K562 (cell line): ENCODE results near the gene RNU1-4. TPM values are rescaled to one million over a fixed set of nuclear protein-coding genes. Genes with fewer than 3 reads are reported as not detected.
"Not testable (repeated sequence)": the region's sequence is repeated elsewhere in the genome, so short reads cannot be mapped to it uniquely, and the experiment has no call there.

Source experiments
- ATAC-seq: fragments of 200-7000 bp; cut with Tn5 transposase; 3 replicates; pipeline ENCODE4 v1.9.1; 2020; ENCODE audit warnings: moderate library complexity
- Bru-seq: library from RNA; stranded (reverse); fragments of 400-500 nt; gene quantifications from one replicate; lab custom pipeline; 2021; lab: Mats Ljungman, UMichigan
- BruChase-seq, 2 experiments: library from RNA; stranded (reverse); fragments of 400-500 nt; gene quantifications; one replicate each; lab custom pipeline; 2021; lab: Mats Ljungman, UMichigan
- BruUV-seq: library from RNA; stranded (reverse); fragments of 400-500 nt; replicated peaks from 2 replicates; lab custom pipeline; 2021; lab: Mats Ljungman, UMichigan
- CTCF ChIA-PET: fragments of 300-600 bp; formaldehyde crosslinking; extraction: SDS; loops from one replicate; lab custom pipeline; 2021; ENCODE audit warnings: low intra/inter-chr PET ratio; lab: Yijun Ruan, JAX
- POLR2A ChIA-PET: fragments of 300-600, 350-650 bp; sonication (Branson Sonifier 250); formaldehyde crosslinking; extraction: SDS; loops from one replicate; lab custom pipeline; 2021; ENCODE audit warnings: antibody characterized with exemption, inconsistent platforms; lab: Yijun Ruan, JAX
- DNase-seq, 4 experiments: peaks; one replicate each; pipeline versions ENCODE4 v3.0.0 to v3.0.0-alpha.2; 2011 to 2018; ENCODE audit warnings: low spot score in 3 of 4, mixed read lengths in 3 of 4; ENCODE audit errors: extremely low read depth in 1 of 4
- FAIRE-seq: peaks from 2 replicates; lab custom pipeline; 2011; peaks lifted over from hg19 to GRCh38; lab: Jason Lieb, UNC
- H2AFZ ChIP-seq: 2 replicates; pipeline ENCODE4 v1.6.0; 2011; ENCODE audit warnings: low read depth, low read length, control low read depth, inconsistent platforms
- H3K27ac ChIP-seq: fragments of 200-600 bp; 3 replicates; pipeline ENCODE4 v1.8.0; 2011; ENCODE audit warnings: low read depth, mild to moderate bottlenecking, control low read depth, inconsistent platforms, low read length, moderate library complexity, mixed read lengths; ENCODE audit errors: extremely low read depth
- H3K27me3 ChIP-seq, 2 experiments: fragments of 300-600 bp in 1 of 2; 2 replicates in 1 of 2; 3 replicates in 1 of 2; pipeline versions ENCODE4 v1.6.0 to v1.8.0; 2011; ENCODE audit warnings: inconsistent platforms in 2 of 2, low read length in 2 of 2, mild to moderate bottlenecking in 1 of 2, mixed read lengths in 1 of 2, moderate library complexity in 1 of 2; ENCODE audit not compliant: control insufficient read depth in 2 of 2, insufficient read depth in 2 of 2
- H3K36me3 ChIP-seq: fragments of 300-600 bp; 3 replicates; pipeline ENCODE4 v1.8.0; 2011; ENCODE audit warnings: mild to moderate bottlenecking, low read length, inconsistent platforms; ENCODE audit not compliant: control insufficient read depth, insufficient read depth
- H3K4me1 ChIP-seq, 2 experiments: fragments of 200-600 bp in 1 of 2; replicated peaks in 1 of 2; 2 replicates in 1 of 2; 3 replicates in 1 of 2; pipeline versions ENCODE4 v1.5.1 to v1.8.0; 2011; ENCODE audit warnings: inconsistent platforms in 2 of 2, low read length in 2 of 2, mild to moderate bottlenecking in 1 of 2, mixed read lengths in 1 of 2, moderate library complexity in 1 of 2; ENCODE audit not compliant: control insufficient read depth in 2 of 2, insufficient read depth in 2 of 2
- H3K4me2 ChIP-seq: 2 replicates; pipeline ENCODE4 v1.6.1; 2011; ENCODE audit warnings: low read length, control low read depth, inconsistent platforms, mixed read lengths; ENCODE audit not compliant: insufficient read depth
- H3K4me3 ChIP-seq: fragments of 200-600 bp; sonication (generic), shearing (Covaris generic); 2 replicates; pipeline ENCODE4 v1.5.1; 2016; ENCODE audit warnings: control low read depth, inconsistent platforms
- H3K79me2 ChIP-seq: fragments of 200-600 bp; 3 replicates; pipeline ENCODE4 v1.8.0; 2011; ENCODE audit warnings: low read length, inconsistent platforms; ENCODE audit not compliant: control insufficient read depth, insufficient read depth
- H3K9ac ChIP-seq, 2 experiments: 2 replicates each; pipeline versions ENCODE4 v1.6.0 to v1.6.1; 2011; ENCODE audit warnings: low read depth in 2 of 2, low read length in 2 of 2, control low read depth in 1 of 2, inconsistent platforms in 1 of 2, mild to moderate bottlenecking in 1 of 2, mixed read lengths in 1 of 2; ENCODE audit not compliant: insufficient read depth in 1 of 2
- H3K9me1 ChIP-seq: one replicate; pipeline ENCODE4 v1.6.0; 2011; ENCODE audit warnings: inconsistent platforms, mild to moderate bottlenecking, low read length, moderate library complexity; ENCODE audit not compliant: control insufficient read depth, insufficient read depth
- H3K9me3 ChIP-seq: replicated peaks from 2 replicates; pipeline ENCODE4 v1.5.1; 2011; ENCODE audit warnings: low read depth, low read length, inconsistent platforms; ENCODE audit not compliant: control insufficient read depth, insufficient read depth
- H4K20me1 ChIP-seq: replicated peaks from 2 replicates; pipeline ENCODE4 v1.6.1; 2011; ENCODE audit warnings: low read length, inconsistent platforms, mixed read lengths; ENCODE audit not compliant: control insufficient read depth, insufficient read depth
- WGBS: fragments of 100-300 bp; shearing (Covaris generic); methylation state at CpG from one replicate; pipeline ENCODE4 v1.1.6; 2016; ENCODE audit warnings: low coverage, mixed read lengths; ENCODE audit not compliant: insufficient coverage; ENCODE audit errors: missing lambda C conversion rate; 5-methylcytosine and 5-hydroxymethylcytosine counted together
- in situ Hi-C: fragments of 300-500 bp; cut with MboI; formaldehyde crosslinking; loops from 4 replicates; pipeline ENCODE4 v1.15.0; 2018; ENCODE audit warnings: inconsistent platforms, mixed read lengths
- intact Hi-C: fragments of 100-400 bp; cut with micrococcal nuclease; formaldehyde crosslinking; loops from 2 replicates; pipeline ENCODE4 v1.14.2; 2022
- long read RNA-seq, 3 experiments: library from polyadenylated mRNA in 2 of 3; library from RNA in 1 of 3; unstranded in 2 of 3; stranded (forward) in 1 of 3; transcript quantifications; one replicate each; pipeline ENCODE4 v2.0.0, GENCODE V29; 2019 to 2022
- polyA minus RNA-seq, 3 experiments: library from RNA; depleted of rRNA, polyadenylated mRNA; stranded (reverse); fragments of >200 nt; gene quantifications; 2 replicates each; pipeline ENCODE4 v1.2.3, GENCODE V29; 2011
- polyA plus RNA-seq, 8 experiments: library from polyadenylated mRNA; depleted of rRNA in 4 of 8; stranded (reverse) in 5 of 8; unstranded in 3 of 8; fragments of >200 nt; fragmentation: Nextera tagmentation in 2 of 8; fragmentation: Illumina TruSeq in 1 of 8; extraction: Ambion mirVana in 2 of 8; extraction: Trizol in 1 of 8; gene quantifications; 2 replicates each; pipeline versions ENCODE4 v1.2.1 to v1.2.3, GENCODE V29; 2011 to 2014; ENCODE audit warnings: inconsistent platforms in 1 of 8, missing spikeins in 1 of 8
- total RNA-seq, 7 experiments: library from RNA; depleted of rRNA in 6 of 7; stranded (reverse); fragments of >200 nt in 6 of 7; fragmentation: Illumina TruSeq in 2 of 7; extraction: Trizol in 2 of 7; gene quantifications; 2 replicates each; pipeline versions ENCODE4 v1.2.1 to v1.2.3, GENCODE V29; 2011 to 2021; ENCODE audit warnings: low replicate concordance in 1 of 7

Gene RNU1-4
- under 0.01 TPM in 2 replicates for total RNA-seq (2011; cell fraction: chromatin; rRNA removed; ENCODE audit: low replicate concordance)
- under 0.01 and 21,200 TPM in 2 replicates for total RNA-seq (2011; cell fraction: nucleolus; rRNA removed)
- total RNA-seq (2011; cell fraction: nucleoplasm; rRNA removed) = under 0.01 and 24,158 TPM in 2 replicates
- total RNA-seq (2014; rRNA removed) = under 0.01 TPM in 2 replicates
- 28,565 and 32,823 TPM in 2 replicates for total RNA-seq (2014; rRNA removed; fragmentation: Illumina TruSeq; extraction: Trizol)
- total RNA-seq (2015; rRNA removed; fragmentation: Illumina TruSeq; extraction: Trizol) = 20,456 and 27,045 TPM in 2 replicates
- total RNA-seq (2021) = 2,231 and 2,538 TPM in 2 replicates
- polyA plus RNA-seq (2011; rRNA removed) = 83.9 TPM in 1 of 2 replicates, not detected in the other
- polyA plus RNA-seq (2011; cell fraction: cytosol; rRNA removed) = under 0.01 TPM in 1 of 2 replicates, not detected in the other
- under 0.01 and 1,424 TPM in 2 replicates for polyA plus RNA-seq (2011; cell fraction: nucleus; rRNA removed)
- polyA plus RNA-seq (2012) = 25.1 TPM in 1 of 2 replicates, not detected in the other
- not detected in 2 replicates for polyA plus RNA-seq (2014; fragmentation: Illumina TruSeq; extraction: Trizol)
- polyA plus RNA-seq (2014; fragmentation: Nextera tagmentation; extraction: Ambion mirVana) = 1 to 10 TPM in 1 of 2 experiments, not detected in 1; 3.0 TPM
- not detected in 2 replicates for polyA plus RNA-seq (2014; rRNA removed)
- 10,756 and 20,531 TPM in 2 replicates for polyA minus RNA-seq (2011; rRNA and poly(A)+ RNA removed)
- polyA minus RNA-seq (2011; cell fraction: cytosol; rRNA and poly(A)+ RNA removed) = 58,964 and 66,171 TPM in 2 replicates
- 66,769 and 85,880 TPM in 2 replicates for polyA minus RNA-seq (2011; cell fraction: nucleus; rRNA and poly(A)+ RNA removed)
- percentile 33 among the genes with signal in this experiment for Bru-seq, nascent RNA
- BruChase-seq, experiment 1, labeled RNA remaining after a 2-hour chase = percentile 46 among the genes with signal in this experiment
- BruChase-seq, experiment 2, labeled RNA remaining after a 6-hour chase = not detected
- long read RNA-seq, experiment 1, partial matches to known transcripts = 0 of 1 reads
- long read RNA-seq, experiment 1, other reads (novel, unspliced or antisense) = 0 of 1 reads
- long read RNA-seq, experiment 2, partial matches to known transcripts = 0 of 1 reads
- long read RNA-seq, experiment 2, other reads (novel, unspliced or antisense) = 0 of 1 reads
- long read RNA-seq, experiment 3 = 0 reads

GRCh38 chr1:16740047-16740964 is at the start of gene RNU1-4:
Gene RNU1-4, plus strand, starts transcription at chr1:16740516.
- H3K4me2 ChIP-seq, FAIRE-seq, H4K20me1 ChIP-seq, H2AFZ ChIP-seq, H3K27me3 ChIP-seq, CTCF ChIA-PET, DNase-seq, H3K79me2 ChIP-seq, H3K4me3 ChIP-seq, POLR2A ChIA-PET, intact Hi-C loops, H3K27ac ChIP-seq, H3K9me1 ChIP-seq, H3K4me1 ChIP-seq, H3K9me3 ChIP-seq, H3K9ac ChIP-seq, H3K36me3 ChIP-seq: not testable (repeated sequence)
- BruUV-seq = TSS peak; percentile 98
- in situ Hi-C loops = loop anchor here (5.0 kb wide), 1 partner anchor 157 kb away; the partner anchor contains the start of gene RNU1-2
- no CpG with 5 or more reads among the region's 46 CpGs for WGBS
- peak; percentile 100 for ATAC-seq

DNA sequence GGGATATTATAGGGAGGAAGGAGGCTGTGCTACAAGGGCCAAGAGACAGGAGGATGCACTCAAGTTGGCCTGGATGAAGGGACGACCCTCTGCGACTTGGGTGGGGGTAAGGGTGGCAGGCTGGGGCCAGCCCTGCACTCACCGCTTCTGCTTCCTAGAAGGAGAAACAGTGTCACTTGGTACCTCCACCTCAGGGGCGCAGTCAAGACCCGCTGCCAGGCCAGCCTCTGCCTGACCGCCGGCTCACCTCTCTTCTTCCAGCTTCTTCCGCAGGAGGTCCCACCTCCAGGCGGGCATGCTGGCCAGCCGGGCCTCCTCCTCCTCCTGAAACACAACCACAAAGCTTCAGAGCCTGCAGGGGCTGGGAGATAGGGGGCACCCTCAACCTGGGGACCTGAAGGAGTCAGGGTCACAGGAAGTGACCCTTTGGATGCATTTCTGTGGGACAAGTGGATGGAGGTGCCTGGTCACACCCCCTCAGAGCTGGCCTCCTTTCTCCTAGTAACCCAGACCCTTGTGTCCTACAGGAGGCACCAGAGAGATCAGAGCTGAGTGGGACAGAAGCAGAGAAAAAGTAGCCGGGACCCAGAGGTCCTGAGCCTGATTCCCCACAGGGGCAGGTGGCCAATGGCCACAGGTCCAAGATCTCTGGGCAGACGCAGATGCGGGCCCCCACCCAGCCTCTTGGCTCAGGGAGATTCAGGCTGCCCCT is 49.2 kb upstream of the RNU1-4 start:
- POLR2A ChIA-PET = interaction anchor here (0.6 to 1.4 kb wide), 3 partner anchors 18 to 73 kb away, joined by 3 to 4 read pairs (median 3); no protein-coding TSS in a partner anchor
- FAIRE-seq, intact Hi-C loops, H4K20me1 ChIP-seq, H3K27ac ChIP-seq, H3K27me3 ChIP-seq, in situ Hi-C loops, H3K4me3 ChIP-seq, H3K4me1 ChIP-seq, H3K9me3 ChIP-seq, BruUV-seq, CTCF ChIA-PET, H3K36me3 ChIP-seq, H3K9me1 ChIP-seq, H3K9ac ChIP-seq, H3K79me2 ChIP-seq, H3K4me2 ChIP-seq, DNase-seq, ATAC-seq, H2AFZ ChIP-seq: not testable (repeated sequence)
- no CpG with 5 or more reads among the region's 13 CpGs for WGBS
